GM18502 (cell line): ENCODE data around the gene NBEAL2.

Experiments
- ATAC-seq: cut with Tn5 transposase; IDR thresholded peaks from one replicate; pipeline ENCODE4 v1.9.1; 2021; ENCODE audit warnings: mild to moderate bottlenecking; ENCODE audit not compliant: unreplicated experiment, poor library complexity

Gene NBEAL2

GRCh38 chr3:46984591-46985459 is 5.4 kb downstream of the NBEAL2 start:
- no peak for ATAC-seq

DNA sequence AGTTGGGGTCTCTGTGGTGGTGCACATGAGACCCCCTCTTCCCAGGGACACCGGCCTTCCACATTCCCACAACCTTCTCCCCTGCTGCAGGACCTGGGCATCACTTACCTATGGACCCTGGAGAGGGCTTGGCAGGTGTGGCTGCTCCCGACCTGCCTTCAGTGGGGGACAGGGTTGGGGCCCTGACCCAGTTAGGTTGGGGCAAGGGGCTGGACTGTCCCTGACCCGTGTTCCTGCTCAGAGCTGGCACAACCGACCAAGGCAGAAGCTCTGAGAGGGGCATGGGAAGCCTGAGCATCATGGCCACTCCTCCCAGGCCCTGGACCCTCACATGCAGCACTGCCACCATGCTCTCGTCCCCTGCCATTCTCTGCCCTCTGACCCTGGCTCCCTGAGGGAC is 6.1 kb downstream of the NBEAL2 start:
- no peak for ATAC-seq

DNA sequence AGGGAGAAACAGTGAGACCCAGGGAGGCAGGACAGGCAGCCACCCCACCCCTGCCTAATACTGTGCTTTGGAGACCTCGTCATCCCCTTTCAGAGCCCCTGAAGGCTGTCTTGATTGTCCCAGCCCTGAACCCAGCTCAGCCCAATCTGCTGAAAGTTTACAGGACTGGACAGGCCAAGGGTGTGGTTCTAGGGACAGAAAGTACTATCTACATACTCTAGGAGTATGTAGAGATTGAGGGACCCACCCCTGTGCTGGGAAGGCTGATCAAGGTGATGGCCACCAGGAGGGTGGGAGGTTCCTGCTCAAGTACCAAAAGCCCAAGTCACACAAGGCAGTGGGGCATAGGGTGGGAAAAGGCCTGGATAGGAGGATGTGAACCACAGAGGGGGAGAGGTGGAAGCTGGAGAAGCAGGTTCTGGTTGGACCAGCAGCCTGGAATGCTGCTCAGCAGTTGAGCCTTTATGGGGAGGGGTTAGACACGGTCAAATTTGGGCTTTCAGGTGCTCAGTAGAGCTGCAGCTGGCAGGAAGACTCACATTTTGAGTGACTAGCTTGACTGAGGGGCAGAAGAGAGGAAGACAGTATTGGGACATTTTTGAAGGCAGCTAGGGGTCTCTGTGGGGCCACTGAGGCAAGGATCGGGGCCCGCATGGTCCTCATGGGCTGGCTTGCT is 6.7 kb downstream of the NBEAL2 start:
- no peak for ATAC-seq

GRCh38 chr3:46986782-46987310 is 7.4 kb downstream of the NBEAL2 start:
- no peak for ATAC-seq

GRCh38 chr3:46987319-46987742 is 7.9 kb downstream of the NBEAL2 start:
- no peak for ATAC-seq

DNA sequence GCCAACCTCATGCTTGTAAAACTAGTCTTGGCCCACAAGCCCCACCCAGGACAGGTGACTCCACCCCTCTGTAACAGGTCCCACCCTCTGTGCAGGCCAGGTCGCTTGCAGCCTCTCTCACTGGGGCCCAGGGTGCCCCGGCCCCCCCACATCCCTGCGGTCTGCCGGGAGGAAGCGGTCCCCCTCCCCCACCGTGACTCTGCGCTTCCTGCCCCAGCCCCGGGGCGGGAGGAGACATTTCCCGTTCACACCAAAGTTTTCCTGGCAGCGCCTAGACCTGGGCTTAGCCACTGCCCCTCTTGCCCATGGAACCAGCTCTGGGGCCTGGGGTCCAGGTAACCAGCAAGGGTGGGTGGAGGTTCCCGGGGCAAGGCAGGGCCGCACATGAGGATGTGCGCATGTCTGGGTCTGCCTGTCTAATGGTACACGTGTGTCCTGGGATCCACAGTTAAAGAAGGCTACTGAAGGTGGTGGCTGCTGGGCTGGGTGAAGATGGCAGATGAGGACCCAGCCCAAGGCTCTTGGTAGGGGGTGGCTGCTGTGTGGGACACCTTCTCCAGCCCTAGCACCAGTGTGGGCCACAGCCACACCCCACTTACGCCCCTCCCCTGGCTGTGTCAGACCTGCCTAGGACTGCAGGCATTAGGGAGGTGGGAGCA is 8.4 kb downstream of the NBEAL2 start:
- ATAC-seq: peak; percentile 76

- no peak for ATAC-seq
Observed at GRCh38 chr3:46988616-46989015, 9.2 kb downstream of the NBEAL2 start.

DNA sequence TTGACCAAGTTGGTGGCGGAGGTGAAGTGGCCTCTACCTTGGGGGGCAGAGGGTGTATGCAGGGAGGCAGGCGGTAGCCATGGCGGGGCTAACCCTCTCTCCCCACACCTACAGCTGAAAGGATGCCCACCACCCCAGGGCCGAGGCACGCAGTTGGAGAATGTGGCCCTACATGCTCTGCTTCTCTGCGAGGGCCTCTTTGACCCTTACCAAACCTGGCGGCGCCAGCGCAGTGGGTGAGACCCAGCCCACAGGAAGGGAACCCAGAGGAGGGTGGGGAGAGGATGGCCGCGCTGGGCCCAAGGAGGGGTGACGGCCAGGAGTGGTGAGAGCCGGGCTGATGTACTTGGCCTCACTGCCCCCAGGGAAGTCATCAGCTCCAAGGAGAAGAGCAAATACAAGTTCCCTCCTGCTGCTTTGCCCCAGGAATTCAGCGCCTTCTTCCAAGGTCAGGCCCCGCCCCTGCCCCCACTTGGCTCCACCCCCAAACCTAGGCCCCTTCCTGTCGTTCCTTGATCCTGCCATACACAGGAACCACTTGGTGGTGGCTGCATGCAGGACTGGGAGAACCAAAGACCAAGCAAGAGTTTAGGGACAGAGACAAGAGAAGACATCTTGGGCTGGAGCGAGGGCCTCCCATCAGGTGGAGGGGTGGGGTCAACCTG is 9.8 kb downstream of the NBEAL2 start:
- no peak for ATAC-seq

DNA sequence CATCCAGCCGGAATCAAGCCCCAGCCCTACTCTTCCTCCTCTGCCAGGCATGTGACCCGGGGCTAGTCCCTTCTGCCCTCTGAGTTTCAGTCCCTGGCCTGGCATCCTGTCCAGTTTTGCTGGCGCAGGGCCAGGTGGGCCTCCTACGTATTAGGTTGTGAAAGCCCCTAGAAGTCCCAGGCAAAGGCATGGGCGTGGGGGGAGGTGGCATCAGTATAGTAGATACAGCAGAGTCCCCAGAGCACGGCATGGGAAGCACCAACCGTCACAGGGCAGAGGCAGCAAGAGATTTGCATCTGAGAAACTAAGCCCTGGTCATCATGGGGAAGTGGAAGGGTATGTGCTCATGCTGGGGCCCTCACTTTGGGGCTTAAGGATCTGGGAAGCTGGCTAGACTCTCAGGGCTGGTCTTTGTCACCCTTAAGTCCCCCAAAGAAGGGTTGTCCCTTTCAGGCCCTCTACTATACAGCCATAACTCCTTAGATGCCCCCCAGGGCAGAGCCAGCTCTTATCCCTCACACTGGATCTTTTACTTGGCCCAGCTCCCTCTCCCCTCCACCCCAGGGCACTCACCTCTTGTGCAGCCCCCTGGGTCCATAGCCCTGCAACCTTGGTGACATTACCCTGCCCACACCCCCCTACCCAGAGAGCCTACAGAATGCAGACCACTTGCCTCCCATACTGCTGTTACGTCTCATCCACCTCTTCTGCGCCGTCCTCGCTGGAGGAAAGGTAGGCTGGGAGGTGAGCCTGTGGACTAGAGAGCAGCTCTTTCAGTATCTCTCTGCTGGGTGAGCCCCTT is 11.3 kb downstream of the NBEAL2 start:
- ATAC-seq: peak; percentile 56

DNA sequence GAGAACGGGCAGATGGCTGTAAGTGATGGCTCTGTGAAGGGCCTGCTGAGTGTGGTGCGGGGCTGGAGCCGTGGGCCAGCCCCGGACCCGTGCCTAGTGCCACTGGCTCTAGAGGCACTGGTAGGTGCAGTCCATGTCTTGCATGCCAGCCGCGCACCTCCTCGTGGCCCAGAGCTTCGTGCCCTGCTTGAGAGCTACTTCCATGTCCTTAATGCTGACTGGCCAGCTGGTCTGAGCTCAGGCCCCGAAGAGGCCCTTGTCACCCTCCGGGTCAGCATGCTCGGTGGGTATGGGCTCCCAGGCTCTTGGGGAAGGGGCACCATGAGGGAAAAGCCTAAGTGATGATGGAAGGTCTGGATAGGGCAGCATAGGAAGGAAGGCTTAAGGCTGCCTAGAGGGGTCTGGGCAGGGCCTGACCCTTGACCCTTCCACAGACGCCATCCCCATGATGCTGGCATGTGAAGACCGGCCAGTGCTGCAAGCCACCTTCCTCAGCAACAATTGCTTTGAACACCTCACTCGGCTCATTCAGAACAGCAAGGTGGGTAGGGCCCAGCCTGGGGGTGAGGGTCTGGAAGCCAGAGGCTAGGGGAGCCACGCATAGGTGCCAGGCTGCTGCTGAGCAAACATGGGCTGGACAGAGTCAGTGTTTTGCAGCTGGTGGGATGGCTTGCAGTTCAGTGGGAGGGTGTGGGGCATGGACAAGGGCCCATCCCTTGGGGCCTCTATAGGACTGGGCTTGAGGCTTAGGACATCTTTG is 12.1 kb downstream of the NBEAL2 start:
- ATAC-seq: no peak

DNA sequence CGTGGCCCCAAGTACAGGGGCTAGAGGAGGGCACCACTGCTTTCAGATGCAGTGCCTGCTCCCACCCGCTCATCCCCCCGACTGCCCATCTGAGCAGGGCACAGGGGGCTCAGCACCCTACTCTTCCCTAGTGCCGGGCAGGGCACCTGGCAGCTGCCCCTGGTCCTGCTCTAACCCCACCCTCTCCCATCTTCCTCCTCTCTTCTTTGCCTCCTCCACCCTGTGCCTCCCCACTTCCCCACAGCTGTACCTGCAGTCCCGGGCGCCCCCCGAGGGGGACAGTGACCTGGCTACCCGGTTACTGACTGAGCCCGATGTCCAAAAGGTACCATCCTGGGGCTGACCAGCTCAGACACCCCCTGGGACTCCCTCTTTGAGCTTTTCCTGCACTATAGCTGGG is 12.8 kb downstream of the NBEAL2 start:
- no peak for ATAC-seq

DNA sequence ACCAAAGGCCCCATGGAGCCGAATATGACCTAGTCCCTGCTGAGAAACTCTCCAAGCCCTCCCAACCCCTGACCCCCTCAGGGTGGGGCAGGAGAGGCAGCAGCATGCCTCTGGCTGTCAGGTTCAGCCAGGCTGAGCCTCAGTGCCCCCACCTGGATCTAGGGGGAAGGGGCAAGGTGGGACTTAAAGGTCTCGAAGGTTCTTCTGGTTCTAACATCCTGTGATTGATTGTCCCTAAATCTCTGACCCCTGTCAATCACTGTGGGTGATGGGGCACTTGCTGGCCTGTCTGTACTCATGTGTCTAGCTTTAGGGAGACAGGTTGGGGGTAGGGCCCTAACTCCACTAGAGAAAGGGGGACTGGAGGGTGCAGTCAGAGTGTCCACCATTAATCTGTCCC is 13.8 kb downstream of the NBEAL2 start:
- ATAC-seq: no peak

GRCh38 chr3:46993986-46994385 is 14.5 kb downstream of the NBEAL2 start:
- ATAC-seq: no peak

GRCh38 chr3:46994801-46995731 is 15.6 kb downstream of the NBEAL2 start:
- no peak for ATAC-seq

DNA sequence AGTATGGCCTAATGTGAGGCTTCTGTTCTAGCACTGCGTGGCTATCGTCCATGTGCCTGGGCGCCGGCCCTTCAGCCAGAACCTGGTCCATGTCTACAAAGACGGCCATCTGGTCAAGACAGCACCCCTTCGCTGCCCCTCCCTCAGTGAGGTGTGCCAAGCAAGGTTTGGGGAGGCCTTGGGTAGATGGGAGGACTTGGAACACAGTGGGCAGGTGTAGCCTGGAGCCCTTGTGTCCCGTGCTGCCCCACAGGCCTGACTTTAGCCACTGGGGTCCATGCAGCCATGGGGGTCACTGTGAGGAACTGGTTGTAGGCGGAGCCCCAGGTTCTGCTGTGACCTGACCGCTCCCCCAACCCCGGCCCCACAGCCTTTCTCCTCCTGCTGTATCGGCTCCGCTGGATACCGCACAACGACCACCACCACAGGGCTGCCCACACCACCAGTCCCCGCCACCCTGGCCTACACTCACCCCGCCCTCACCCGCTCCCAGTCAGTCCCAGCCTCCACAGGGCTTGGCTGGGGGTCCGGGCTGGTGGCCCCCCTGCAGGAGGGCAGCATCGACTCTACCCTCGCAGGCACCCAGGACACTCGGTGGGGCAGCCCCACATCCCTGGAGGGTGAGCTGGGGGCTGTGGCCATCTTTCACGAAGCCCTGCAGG is 16.6 kb downstream of the NBEAL2 start:
- no peak for ATAC-seq

- ATAC-seq: no peak
Observed at GRCh38 chr3:46996689-46997452, 17.4 kb downstream of the NBEAL2 start.
